ENCODE results near the gene SPOCK3.

- TF ChIP-seq CTCF (conservative IDR thresholded peaks at IDR 0.05; ENCODE audit: low read depth, low read length) (no peak), EZH2 (IDR thresholded peaks at IDR 0.05; ENCODE audit: borderline replicate concordance, low read depth, low read length, poor library complexity, severe bottlenecking) (no peak)
Observed at GRCh38 chr4:166977596-166977995, 256.7 kb downstream of the SPOCK3 start.
